ENCODE measurements around the gene CCDC38. TPM values are rescaled to one million over a fixed set of nuclear protein-coding genes. Genes with fewer than 3 reads are reported as not detected.
A peak's percentile ranks its signal among the peaks of the same experiment; 100 is the strongest.

Gene CCDC38
- total and polyA plus RNA-seq, 10 of the 15 experiments (the other 5 are each of a cell fraction or from before 2014, with no cell fraction given) = 0.04 to 0.05 TPM; not detected in 8

- no TSS peak for BruUV-seq (replicated peaks)
- H3K79me2 ChIP-seq (ENCODE audit: control insufficient read depth, insufficient read depth, low read length) = peaks cover 41% of the 10 kb centered on the region
- H3K9ac ChIP-seq (ENCODE audit: control insufficient read depth, insufficient read depth, low read length) = no peak overlapping the region
- ChIA-PET SMC1A (ENCODE audit: uncharacterized antibody, unreplicated experiment) (no interaction called here), POLR2A (no interaction called here), RAD21 (ENCODE audit: unreplicated experiment) (no interaction called here), CTCF (no interaction called here)
- H3K4me2 ChIP-seq (ENCODE audit: control insufficient read depth, insufficient read depth) = peak overlapping the region; percentile 86; the same call in 1 of the 2 replicates
- no peaks in the 10 kb centered on the region; a peak in 2 of 4 replicates for H3K27me3 ChIP-seq (replicated peaks in 1 of 2; ENCODE audit: control insufficient read depth in 2 of 2, insufficient read depth in 2 of 2, low read length in 1 of 2)
- H3K4me3 ChIP-seq = no peak overlapping the region; the same call in 1 of the 2 replicates
- no peaks in the 10 kb centered on the region for H3K4me1 ChIP-seq (ENCODE audit: control insufficient read depth, insufficient read depth, low read length)
- intact Hi-C loops (cut with micrococcal nuclease; ENCODE audit: unreplicated experiment) (no loop called here), in situ Hi-C loops (cut with MboI) (no loop called here)
- H3K36me3 ChIP-seq (ENCODE audit: control insufficient read depth in 2 of 2, insufficient read depth in 2 of 2, low read length in 1 of 2) = peaks cover 0 to 17% of the 10 kb centered on the region in 2 experiments; a peak in 2 of 4 replicates
- H4K20me1 ChIP-seq (ENCODE audit: control insufficient read depth, insufficient read depth) = no peaks in the 10 kb centered on the region
- peaks cover 6% of the 10 kb centered on the region; the same call in 2 of the 3 replicates for H3K9me3 ChIP-seq (replicated peaks; ENCODE audit: control insufficient read depth, insufficient read depth, low read length)
- H2AFZ ChIP-seq (ENCODE audit: control insufficient read depth, low read depth, low read length) = peak overlapping the region; percentile 18
- ATAC-seq = no peak
- no peak for DNase-seq (ENCODE audit: low read depth, low spot score)
- no peak for FAIRE-seq
- TF ChIP-seq IRF3 (IDR thresholded peaks at IDR 0.05) (no peak), BACH1 (IDR thresholded peaks at IDR 0.05; ENCODE audit: borderline replicate concordance) (no peak), FOXM1 (IDR thresholded peaks at IDR 0.05; ENCODE audit: low read depth, low read length) (no peak), BCL3 (IDR thresholded peaks at IDR 0.05; ENCODE audit: borderline replicate concordance, insufficient read depth, low read depth, low read length, poor library complexity, severe bottlenecking) (no peak), MEF2A (IDR thresholded peaks at IDR 0.05; ENCODE audit: insufficient read depth, low read depth, low read length) (no peak), LARP7 (IDR thresholded peaks at IDR 0.05) (no peak), RFX5 (IDR thresholded peaks at IDR 0.05; ENCODE audit: low read depth, low read length) (no peak), ZBTB33 (IDR thresholded peaks at IDR 0.05) (no peak)
- H3K27ac ChIP-seq (ENCODE audit: control insufficient read depth, insufficient read depth) = no peak overlapping the region
- 75% methylated on average over 18 of the region's 18 CpGs for WGBS (ENCODE audit: insufficient coverage, insufficient replicate concordance, low lambda C conversion rate, missing lambda C conversion rate)
These were observed 84.6 kb downstream of the CCDC38 start for GRCh38 chr12:95857799-95858198.

Data from GM12878 (cell line).